B cell (primary cell): Measurements from ENCODE around the gene SPTB. TPM values are rescaled to one million over a fixed set of nuclear protein-coding genes. Genes with fewer than 3 reads are reported as not detected.

ENCODE experiments used
- ATAC-seq: fragments of 200-7000 bp; cut with Tn5 transposase; one replicate; pipeline ENCODE4 v1.10.0; 2021; ENCODE audit warnings: low read depth, mild to moderate bottlenecking, moderate number of reproducible peaks, moderate library complexity
- CTCF ChIA-PET: fragments of 350-600 bp; sonication (Branson Sonifier 250); formaldehyde crosslinking; loops from one replicate; lab custom pipeline; 2021; ENCODE audit warnings: antibody characterized with exemption, inconsistent platforms; lab: Charles Lee
- POLR2A ChIA-PET: fragments of 350-600 bp; sonication (Branson Sonifier 250); formaldehyde crosslinking; loops from one replicate; lab custom pipeline; 2021; ENCODE audit warnings: antibody characterized with exemption; lab: Charles Lee
- DNase-seq: peaks from one replicate; pipeline ENCODE4 v3.0.0; 2013
- H2AFZ ChIP-seq: 2 replicates; pipeline ENCODE4 v1.6.1; 2012; ENCODE audit warnings: mild to moderate bottlenecking, low read depth, low read length; ENCODE audit not compliant: insufficient read depth, poor library complexity, severe bottlenecking
- H3K27ac ChIP-seq, 2 donors: 1 replicate in 1 of 2; 2 replicates in 1 of 2; pipeline ENCODE4 v1.5.1; 2012 to 2013; ENCODE audit warnings: low read length in 2 of 2, mild to moderate bottlenecking in 2 of 2, moderate library complexity in 1 of 2
- H3K27me3 ChIP-seq, 4 experiments: fragments of 200-600 bp in 1 of 4; sonication (generic) in 1 of 4; replicated peaks in 1 of 4; 1 replicate in 2 of 4; 2 replicates in 2 of 4; pipeline versions ENCODE4 v1.6.1 to v1.7.0; 2013 to 2016; ENCODE audit warnings: low read length in 3 of 4, mild to moderate bottlenecking in 2 of 4, mixed read lengths in 1 of 4, moderate library complexity in 1 of 4; ENCODE audit not compliant: insufficient read depth in 4 of 4, control insufficient read depth in 3 of 4; ENCODE audit errors: control extremely low read depth in 1 of 4
- H3K36me3 ChIP-seq, 2 experiments: replicated peaks in 1 of 2; 1 replicate in 1 of 2; 2 replicates in 1 of 2; pipeline versions ENCODE4 v1.6.1 to v1.7.1; 2013; ENCODE audit warnings: low read length in 1 of 2; ENCODE audit not compliant: insufficient read depth in 2 of 2, control insufficient read depth in 1 of 2; ENCODE audit errors: control extremely low read depth in 1 of 2, extremely low read depth in 1 of 2
- H3K4me1 ChIP-seq, 2 donors: fragments of 200-600 bp in 1 of 2; sonication (generic) in 1 of 2; 1 replicate in 1 of 2; 2 replicates in 1 of 2; pipeline versions ENCODE4 v1.5.1 to v1.6.1; 2013 to 2017; ENCODE audit warnings: low read length in 2 of 2; ENCODE audit not compliant: control insufficient read depth in 2 of 2, insufficient read depth in 2 of 2
- H3K4me2 ChIP-seq: replicated peaks from 2 replicates; pipeline ENCODE3; 2012; ENCODE audit warnings: mild to moderate bottlenecking, low read depth, low read length; ENCODE audit not compliant: poor library complexity, severe bottlenecking
- H3K4me3 ChIP-seq, 5 experiments: fragments of 200-600 bp in 1 of 5; sonication (generic) in 1 of 5; 1 replicate in 3 of 5; 2 replicates in 2 of 5; pipeline versions ENCODE4 v1.5.1 to v1.7.0; 2011 to 2016; ENCODE audit warnings: low read length in 4 of 5, mild to moderate bottlenecking in 4 of 5, low read depth in 2 of 5, control low read depth in 1 of 5, moderate library complexity in 1 of 5; ENCODE audit not compliant: insufficient read depth in 1 of 5; ENCODE audit errors: control extremely low read depth in 1 of 5, extremely low read depth in 1 of 5
- H3K79me2 ChIP-seq: fragments of 200-600 bp; sonication (generic); one replicate; pipeline ENCODE4 v1.6.0; 2016; ENCODE audit warnings: low read length; ENCODE audit not compliant: control insufficient read depth, insufficient read depth
- H3K9ac ChIP-seq: fragments of 200-600 bp; sonication (generic); 2 replicates; pipeline ENCODE4 v1.6.1; 2017; ENCODE audit warnings: mild to moderate bottlenecking, low read length, moderate library complexity
- H3K9me3 ChIP-seq, 3 donors: one replicate each; pipeline versions ENCODE4 v1.6.1 to v1.7.1; 2013; ENCODE audit warnings: low read length in 2 of 3; ENCODE audit not compliant: control insufficient read depth in 2 of 3, insufficient read depth in 1 of 3; ENCODE audit errors: control extremely low read depth in 1 of 3
- H4K20me1 ChIP-seq: 2 replicates; pipeline ENCODE4 v1.6.0; 2012; ENCODE audit warnings: mild to moderate bottlenecking, low read length; ENCODE audit not compliant: insufficient read depth, control insufficient read depth, poor library complexity, severe bottlenecking
- H3K27ac Mint-ChIP-seq: one replicate; pipeline ENCODE4 v1.8.0; 2021; ENCODE audit warnings: mixed read lengths
- H3K27me3 Mint-ChIP-seq: one replicate; pipeline ENCODE4 v1.8.0; 2021; ENCODE audit warnings: mixed read lengths
- H3K4me1 Mint-ChIP-seq: one replicate; pipeline ENCODE4 v1.8.0; 2021; ENCODE audit warnings: mixed read lengths
- H3K4me3 Mint-ChIP-seq: one replicate; pipeline ENCODE4 v1.8.0; 2021; ENCODE audit warnings: mixed read lengths
- H3K9me3 Mint-ChIP-seq: one replicate; pipeline ENCODE4 v1.8.0; 2022; ENCODE audit warnings: mixed read lengths; ENCODE audit not compliant: insufficient read depth
- CTCF ChIP-seq: fragments of 200-600 bp; IDR thresholded peaks from one replicate; pipeline ENCODE4 v1.8.0; 2022; ENCODE audit warnings: antibody characterized with exemption, mild to moderate bottlenecking
- EZH2 ChIP-seq: IDR thresholded peaks from 2 replicates; pipeline ENCODE4 v1.6.1; 2012; ENCODE audit warnings: borderline replicate concordance, low read depth, mild to moderate bottlenecking, moderate library complexity, low read length; ENCODE audit not compliant: insufficient read depth, poor library complexity, severe bottlenecking
- WGBS: methylation state at CpG from one replicate; pipeline ENCODE4 v1.1.5; 2013; ENCODE audit warnings: missing lambda C conversion rate; ENCODE audit not compliant: insufficient coverage; 5-methylcytosine and 5-hydroxymethylcytosine counted together
- intact Hi-C: fragments of 100-400 bp; cut with micrococcal nuclease; formaldehyde crosslinking; loops from one replicate; pipeline ENCODE4 v1.10.0; 2022
- polyA plus RNA-seq: library from polyadenylated mRNA; depleted of rRNA; stranded (reverse); fragments of >200 nt; gene quantifications from 2 replicates; pipeline ENCODE4 v1.2.3, GENCODE V29; 2012
- total RNA-seq, 2 donors: library from RNA; stranded (reverse); fragments of 120-200 nt in 1 of 2; gene quantifications; 1 replicate in 1 of 2; 2 replicates in 1 of 2; pipeline versions ENCODE4 v1.2.3 to v1.2.4, GENCODE V29; 2013 to 2022

Gene SPTB
- total and polyA plus RNA-seq, 2 donors (not counting 1 experiment from before 2014, with no cell fraction given): 0.12 TPM; not detected in 1

DNA sequence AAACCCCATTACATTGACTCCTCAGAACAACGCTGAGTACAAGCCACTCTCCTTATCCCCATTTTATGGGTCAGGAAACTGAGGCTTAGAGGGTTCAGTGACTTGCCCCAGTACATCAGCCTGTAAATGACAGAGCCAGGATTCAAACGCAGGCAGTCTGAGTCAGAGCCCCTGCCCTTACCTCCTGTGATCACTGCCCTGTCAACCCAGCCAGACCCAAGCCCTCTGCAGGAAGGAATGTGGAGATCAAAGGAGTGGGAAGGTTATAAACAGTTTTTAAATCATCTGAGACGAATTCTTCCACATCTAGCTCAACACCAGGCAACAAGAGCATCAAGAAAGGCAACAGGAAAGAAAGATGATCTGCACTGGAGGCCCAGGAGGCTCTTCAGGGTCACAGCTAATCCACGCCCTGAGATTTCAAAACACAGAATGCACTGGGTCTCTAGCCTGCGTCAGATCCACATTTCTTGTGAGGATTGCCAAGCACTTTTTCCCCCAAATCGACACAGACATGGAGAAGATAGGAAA lies 38.5 kb downstream of the SPTB start:
- intact Hi-C loops: no loop called here
- Mint-ChIP-seq H3K4me3 (no peak overlapping the region), H3K4me1 (peaks cover 4% of the 10 kb centered on the region), H3K27ac (no peak overlapping the region), H3K27me3 (peaks cover 50% of the 10 kb centered on the region), H3K9me3 (no peaks in the 10 kb centered on the region)
- H3K4me1 ChIP-seq: no peaks in the 10 kb centered on the region
- no peaks in the 10 kb centered on the region for H4K20me1 ChIP-seq
- ATAC-seq: no peak
- H3K27ac ChIP-seq: no peak overlapping the region
- no peaks in the 10 kb centered on the region for H3K79me2 ChIP-seq
- no peaks in the 10 kb centered on the region for H3K36me3 ChIP-seq
- H3K9ac ChIP-seq: no peak overlapping the region
- H3K9me3 ChIP-seq: peaks cover 0 to 3% (median 0%) of the 10 kb centered on the region in 3 donors
- DNase-seq: no peak
- POLR2A ChIA-PET: interaction anchor here (0.6 kb wide), 1 partner anchor 41 kb away, joined by 4 read pairs; no protein-coding TSS in a partner anchor
- TF ChIP-seq EZH2 (no peak), CTCF (no peak)
- WGBS: 86% methylated on average over 1 of the region's 6 CpGs
- no peak overlapping the region for H3K4me2 ChIP-seq
- no peak overlapping the region for H3K4me3 ChIP-seq
- CTCF ChIA-PET: interaction anchor here (1.3 kb wide), 1 partner anchor 18 kb away, joined by 4 read pairs; no protein-coding TSS in a partner anchor
- peaks cover 0 to 12% (median 5%) of the 10 kb centered on the region in 4 experiments for H3K27me3 ChIP-seq
- H2AFZ ChIP-seq: no peak overlapping the region

DNA sequence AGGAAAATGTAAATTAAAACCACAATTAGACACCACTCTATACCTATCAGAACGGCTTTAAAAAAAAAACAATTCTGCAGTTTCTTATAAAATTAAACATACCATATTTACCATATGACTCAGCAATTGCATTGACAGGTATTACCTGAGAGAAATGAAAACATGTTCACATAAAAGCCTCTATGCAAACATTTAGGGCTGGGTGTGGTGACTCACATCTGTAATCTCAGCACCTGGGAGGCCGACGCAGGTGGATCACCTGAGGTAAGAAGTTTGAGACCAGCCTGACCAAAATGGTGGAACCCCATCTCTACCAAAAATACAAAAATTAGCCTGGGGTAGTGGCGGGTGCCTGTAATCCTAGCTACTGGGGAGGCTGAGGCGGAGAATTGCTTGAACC lies 41.1 kb downstream of the SPTB start:
- H4K20me1 ChIP-seq: no peaks in the 10 kb centered on the region
- DNase-seq: no peak
- H3K4me2 ChIP-seq: no peak overlapping the region
- H3K4me1 Mint-ChIP-seq: no peaks in the 10 kb centered on the region
- no peak overlapping the region for H3K27ac Mint-ChIP-seq
- no peak overlapping the region for H3K4me3 Mint-ChIP-seq
- no peaks in the 10 kb centered on the region for H3K9me3 Mint-ChIP-seq
- ChIA-PET POLR2A (no interaction called here), CTCF (no interaction called here)
- WGBS: no CpG with 5 or more reads among the region's 5 CpGs
- peaks cover 0 to 12% (median 3%) of the 10 kb centered on the region in 4 experiments for H3K27me3 ChIP-seq
- no peak overlapping the region for H2AFZ ChIP-seq
- H3K4me3 ChIP-seq: no peak overlapping the region
- H3K27me3 Mint-ChIP-seq: peaks cover 40% of the 10 kb centered on the region
- intact Hi-C loops: no loop called here
- ATAC-seq: no peak
- no peak overlapping the region for H3K27ac ChIP-seq
- TF ChIP-seq EZH2 (no peak), CTCF (no peak)
- no peaks in the 10 kb centered on the region for H3K79me2 ChIP-seq
- peaks cover 0 to 3% (median 0%) of the 10 kb centered on the region in 3 donors for H3K9me3 ChIP-seq
- H3K36me3 ChIP-seq: no peaks in the 10 kb centered on the region
- H3K9ac ChIP-seq: no peak overlapping the region
- no peaks in the 10 kb centered on the region for H3K4me1 ChIP-seq
